Transverse colon (tissue), 4 donors: ENCODE results near the gene EP400.

Experiments used
- CTCF ChIP-seq, 5 experiments: fragments of 200-600 bp in 3 of 5; fragments of 450-650 bp in 2 of 5; sonication (generic) in 3 of 5; IDR thresholded peaks; 1 replicate in 2 of 5; 2 replicates in 3 of 5; pipeline ENCODE4 v1.5.1; 2016 to 2017; ENCODE audit warnings: antibody characterized with exemption in 5 of 5, inconsistent platforms in 3 of 5, mild to moderate bottlenecking in 2 of 5, moderate library complexity in 1 of 5
- POLR2A ChIP-seq: fragments of 450-650 bp; IDR thresholded peaks from one replicate; pipeline ENCODE4 v1.6.1; 2016; ENCODE audit warnings: antibody characterized with exemption, mild to moderate bottlenecking, moderate library complexity
- POLR2AphosphoS5 ChIP-seq, 3 donors: sonication (generic); formaldehyde crosslinking; IDR thresholded peaks; one replicate each; pipeline ENCODE4 v1.6.1; 2016; ENCODE audit warnings: antibody characterized with exemption in 3 of 3

- TF ChIP-seq CTCF (IDR thresholded peaks at IDR 0.05): no peak
- TF ChIP-seq POLR2A: no peak
- no peak for TF ChIP-seq POLR2AphosphoS5 (IDR thresholded peaks at IDR 0.05)
Observed at GRCh38 chr12:131905081-131905629, 44.6 kb upstream of the EP400 start.
